Spleen (tissue), 7 donors: Measurements from ENCODE around the gene LCN12.

Experiments
- CTCF ChIP-seq, 11 experiments: fragments of 200-600 bp in 7 of 11; fragments of 450-650 bp in 4 of 11; sonication (generic) in 4 of 11; IDR thresholded peaks in 8 of 11; conservative IDR thresholded peaks in 3 of 11; 1 replicate in 7 of 11; 2 replicates in 4 of 11; pipeline versions ENCODE4 v1.4.0 to v1.8.0; 2016 to 2021; ENCODE audit warnings: antibody characterized with exemption in 11 of 11, inconsistent platforms in 4 of 11, mild to moderate bottlenecking in 1 of 11
- POLR2A ChIP-seq, 3 donors: fragments of 450-650 bp; IDR thresholded peaks; one replicate each; pipeline ENCODE4 v1.5.1; 2017; ENCODE audit warnings: antibody characterized with exemption in 3 of 3, mild to moderate bottlenecking in 1 of 3
- donor health status: DM: no; HTN: no; CAD: no; lungs with moderate emphysema.
- donor health status: DM: no; HTN: no; CAD: no.
- donor health status: DM: no; HTN: no; CAD: no.

GRCh38 chr9:136964171-136964689 lies 12.2 kb downstream of the LCN12 start:
- TF ChIP-seq POLR2A (IDR thresholded peaks at IDR 0.05): no peak
- TF ChIP-seq CTCF (IDR thresholded peaks at IDR 0.05 in 8 of 11, conservative IDR thresholded peaks at IDR 0.05 in 3 of 11): no peak
